HG02798 (cell line): ENCODE measurements around the gene RPH3AL.

Experiments
- ATAC-seq: cut with Tn5 transposase; IDR thresholded peaks from one replicate; pipeline ENCODE4 v1.9.1; 2021; ENCODE audit warnings: mild to moderate bottlenecking; ENCODE audit not compliant: unreplicated experiment, poor library complexity

RPH3AL gene

GRCh38 chr17:337866-338265, 14.7 kb downstream of the RPH3AL start:
- no peak for ATAC-seq

GRCh38 chr17:337453-337852, 15.2 kb downstream of the RPH3AL start:
- no peak for ATAC-seq

- no peak for ATAC-seq
Measured at GRCh38 chr17:337022-337420, 15.6 kb downstream of the RPH3AL start.

GRCh38 chr17:336110-337021, 16.2 kb downstream of the RPH3AL start:
- ATAC-seq, result no peak

GRCh38 chr17:335691-336090, 16.9 kb downstream of the RPH3AL start:
- no peak for ATAC-seq

GRCh38 chr17:334974-335481, 17.6 kb downstream of the RPH3AL start:
- ATAC-seq, result no peak

- no peak for ATAC-seq
Measured at GRCh38 chr17:333626-334396, 18.8 kb downstream of the RPH3AL start.

GRCh38 chr17:332558-333322, 19.9 kb downstream of the RPH3AL start:
- no peak for ATAC-seq

- ATAC-seq, result no peak
Measured at GRCh38 chr17:332023-332422, 20.6 kb downstream of the RPH3AL start.

GRCh38 chr17:330993-331701, 21.5 kb downstream of the RPH3AL start:
- no peak for ATAC-seq

GRCh38 chr17:329784-330420, 22.7 kb downstream of the RPH3AL start:
- ATAC-seq, result no peak

GRCh38 chr17:327971-328370, 24.6 kb downstream of the RPH3AL start:
- no peak for ATAC-seq

GRCh38 chr17:327296-327695, 25.3 kb downstream of the RPH3AL start:
- ATAC-seq, result no peak

- no peak for ATAC-seq
Measured at GRCh38 chr17:326010-326621, 26.5 kb downstream of the RPH3AL start.

- no peak for ATAC-seq
Measured at GRCh38 chr17:325270-326009, 27.2 kb downstream of the RPH3AL start.

GRCh38 chr17:323721-324571, 28.7 kb downstream of the RPH3AL start:
- ATAC-seq, result no peak

- no peak for ATAC-seq
Measured at GRCh38 chr17:323181-323580, 29.4 kb downstream of the RPH3AL start.
